CD4-positive, alpha-beta T cell treated with Interferon alpha-2 for 1 hour (primary cell): Measurements from ENCODE around the gene INSYN2A.

ENCODE experiments used
- DNase-seq, 2 donors: peaks; one replicate each; pipeline ENCODE4 v3.0.0-alpha.2; 2020 to 2022

The INSYN2A gene

DNA sequence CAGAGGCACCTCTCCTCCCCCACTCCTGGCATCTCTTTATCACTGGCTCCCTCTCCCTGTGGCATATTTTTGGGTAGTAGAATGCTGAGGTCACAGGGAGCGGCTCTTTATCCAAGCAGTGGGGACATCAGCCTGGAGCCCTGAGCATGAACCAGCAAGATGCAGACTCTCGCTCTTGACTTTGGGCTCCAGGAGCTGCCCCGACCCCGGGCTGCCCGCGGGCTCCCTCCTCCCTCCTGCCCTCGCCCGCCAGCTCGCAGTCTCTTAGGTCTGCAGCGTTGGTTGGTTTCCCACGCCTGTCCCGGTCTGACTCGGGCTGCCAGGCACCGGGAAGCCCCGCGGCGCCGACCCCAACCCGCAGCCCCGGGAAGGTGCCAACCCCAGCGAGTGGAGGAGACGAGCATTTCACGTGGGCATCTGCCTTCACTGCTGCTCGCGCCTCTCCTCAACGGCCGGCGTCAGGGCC is 1.3 kb downstream of the INSYN2A start:
- no peak for DNase-seq

DNA sequence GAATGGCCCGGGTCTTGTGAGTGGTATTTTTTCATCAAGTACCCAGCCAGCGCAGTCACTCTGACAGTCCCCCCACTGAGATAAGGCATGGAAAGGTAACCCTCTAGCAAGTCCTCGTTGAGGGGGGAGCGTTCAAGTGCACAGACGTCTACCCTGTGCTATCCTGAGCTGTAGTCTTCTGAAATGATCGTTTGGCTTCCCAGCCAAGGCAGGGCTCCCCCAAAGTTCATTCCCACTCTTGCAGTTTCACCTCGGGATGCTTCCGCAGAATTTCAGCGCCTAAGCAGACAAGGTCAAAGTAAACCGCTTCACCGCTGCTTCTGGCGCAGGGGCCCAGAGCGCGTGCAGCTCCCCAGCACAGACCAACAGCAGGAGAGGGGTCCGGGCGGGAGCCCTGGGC is 1.8 kb downstream of the INSYN2A start:
- DNase-seq = no peak

DNA sequence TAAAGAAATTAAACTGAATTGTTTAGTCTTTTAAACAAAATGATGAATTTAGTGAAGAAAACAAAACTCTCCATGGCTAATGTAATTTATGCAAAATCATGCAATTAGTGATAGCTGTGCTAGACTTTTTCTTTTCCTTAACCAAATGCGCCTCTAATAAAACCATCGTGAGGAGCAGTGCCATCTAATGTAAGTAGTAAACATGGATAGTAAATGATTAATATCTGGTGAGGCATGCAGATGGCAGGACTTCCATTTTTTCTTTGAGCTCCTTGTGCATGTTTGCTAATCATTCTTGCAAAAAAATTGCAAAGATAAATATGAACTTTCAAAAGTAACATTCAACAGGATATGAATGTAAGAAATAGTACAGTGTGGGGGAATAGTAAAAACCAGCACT is 2.3 kb downstream of the INSYN2A start:
- DNase-seq = no peak

DNA sequence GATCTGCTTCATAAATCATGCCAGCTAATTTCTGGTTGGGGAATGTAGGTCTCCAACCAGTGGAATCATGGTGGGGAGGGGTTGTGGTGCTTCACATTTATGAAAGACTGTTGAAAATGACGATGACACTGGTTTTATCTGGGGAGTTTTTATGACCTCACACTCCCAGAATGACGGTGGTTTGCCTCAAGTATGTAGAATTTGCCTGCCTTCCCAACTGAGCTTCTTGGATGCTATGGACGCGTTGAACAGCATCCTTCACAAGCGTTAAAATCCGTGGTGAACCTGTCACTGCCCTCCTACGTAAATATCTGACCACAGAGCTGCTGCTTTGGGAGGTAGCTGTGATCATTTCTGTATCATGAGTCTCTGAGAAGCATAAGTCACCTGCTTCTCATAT is 3.3 kb downstream of the INSYN2A start:
- DNase-seq = no peak

DNA sequence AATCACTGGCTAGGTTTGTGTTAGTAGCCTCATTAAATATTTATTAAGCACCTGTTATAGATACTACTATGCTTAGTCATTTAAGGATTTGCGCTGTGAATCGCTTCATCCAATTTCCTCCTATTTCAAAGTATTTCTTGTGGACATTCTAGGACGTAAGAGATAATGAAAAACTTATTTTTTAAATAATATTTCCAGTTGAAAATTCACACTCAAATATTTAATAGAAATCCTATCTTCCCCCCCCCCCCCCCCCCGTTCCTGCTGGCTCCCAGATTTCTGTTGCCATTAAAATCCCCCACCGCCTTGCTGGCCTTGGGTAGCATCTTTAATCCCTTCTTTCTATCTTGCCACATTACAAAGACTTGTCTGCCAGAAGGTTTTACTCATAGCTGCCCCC is 6.0 kb downstream of the INSYN2A start:
- DNase-seq = no peak

DNA sequence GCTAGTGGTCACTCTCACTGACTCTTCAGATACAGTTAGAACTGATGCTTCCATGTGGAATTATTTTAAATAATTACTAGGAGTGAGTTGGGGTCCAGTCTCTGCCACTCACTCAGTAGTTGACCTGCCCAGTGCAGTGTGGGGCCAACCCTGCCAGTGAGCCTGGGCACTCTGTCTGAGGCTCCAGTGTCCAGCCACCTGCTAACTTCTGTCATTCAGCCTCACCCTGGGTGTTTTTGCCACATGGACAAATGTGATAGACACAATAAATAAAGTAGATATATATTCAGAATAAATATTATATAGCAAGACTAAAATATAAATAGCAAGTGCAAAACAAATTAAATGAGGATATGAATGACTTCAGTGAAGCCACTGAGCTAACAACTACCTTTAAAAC is 7.2 kb downstream of the INSYN2A start:
- DNase-seq = no peak

DNA sequence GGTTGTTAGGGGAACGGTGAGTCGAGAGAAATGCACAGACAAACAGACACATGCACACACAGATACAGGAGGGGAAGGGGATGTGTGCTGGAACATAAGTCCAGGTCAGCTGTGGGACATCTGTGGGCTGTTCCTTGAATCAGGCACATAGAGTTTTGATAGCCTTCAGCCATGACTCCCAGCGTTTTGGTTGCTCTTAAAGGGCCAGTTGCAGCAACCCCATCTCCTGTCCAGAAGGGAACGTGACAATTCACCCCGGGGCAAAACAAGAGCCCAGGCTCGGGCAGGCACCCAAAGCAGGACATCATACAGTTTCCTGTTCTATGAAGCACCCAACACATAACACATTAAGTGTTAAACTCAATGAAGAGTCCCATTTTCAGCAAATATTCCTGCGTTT is 9.6 kb downstream of the INSYN2A start:
- DNase-seq = no peak

DNA sequence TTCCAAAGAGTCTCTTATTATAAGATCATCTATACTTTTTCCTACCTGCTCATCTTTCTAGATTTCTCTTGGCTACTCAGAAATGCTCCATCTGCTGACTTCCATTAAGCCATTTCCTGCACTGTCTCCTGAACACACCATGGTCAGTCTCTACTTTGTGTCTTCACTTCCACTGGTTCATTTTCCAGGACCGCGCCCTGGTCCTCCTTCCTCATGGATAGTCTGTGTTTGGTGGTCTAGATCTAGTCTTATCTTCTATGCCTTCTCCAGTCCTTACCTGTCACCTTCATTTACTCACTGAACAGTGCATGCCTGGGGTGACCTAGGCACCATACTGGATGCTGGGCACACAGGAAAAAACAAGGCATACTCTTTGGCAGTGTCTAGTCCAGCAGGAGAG is 11.8 kb downstream of the INSYN2A start:
- no peak for DNase-seq

DNA sequence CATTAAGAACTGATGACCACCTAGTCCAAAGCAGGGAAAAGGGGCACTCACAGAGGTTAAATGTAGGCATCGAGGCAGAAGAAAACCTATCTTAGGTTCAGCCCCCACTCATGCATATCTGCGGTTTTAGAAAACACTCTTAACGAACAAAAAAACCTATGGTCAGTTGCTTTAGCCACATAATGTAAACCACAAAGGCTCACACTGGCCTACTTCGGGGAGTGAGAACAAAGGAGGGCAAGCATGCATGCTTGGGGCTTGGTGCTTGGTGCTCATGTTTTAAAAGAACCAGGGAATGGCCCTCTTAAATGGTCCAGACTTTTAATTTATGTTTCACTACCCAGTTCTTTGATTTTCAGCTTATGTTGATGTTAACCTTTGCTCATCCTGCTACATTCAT is 14.2 kb downstream of the INSYN2A start:
- no peak for DNase-seq

DNA sequence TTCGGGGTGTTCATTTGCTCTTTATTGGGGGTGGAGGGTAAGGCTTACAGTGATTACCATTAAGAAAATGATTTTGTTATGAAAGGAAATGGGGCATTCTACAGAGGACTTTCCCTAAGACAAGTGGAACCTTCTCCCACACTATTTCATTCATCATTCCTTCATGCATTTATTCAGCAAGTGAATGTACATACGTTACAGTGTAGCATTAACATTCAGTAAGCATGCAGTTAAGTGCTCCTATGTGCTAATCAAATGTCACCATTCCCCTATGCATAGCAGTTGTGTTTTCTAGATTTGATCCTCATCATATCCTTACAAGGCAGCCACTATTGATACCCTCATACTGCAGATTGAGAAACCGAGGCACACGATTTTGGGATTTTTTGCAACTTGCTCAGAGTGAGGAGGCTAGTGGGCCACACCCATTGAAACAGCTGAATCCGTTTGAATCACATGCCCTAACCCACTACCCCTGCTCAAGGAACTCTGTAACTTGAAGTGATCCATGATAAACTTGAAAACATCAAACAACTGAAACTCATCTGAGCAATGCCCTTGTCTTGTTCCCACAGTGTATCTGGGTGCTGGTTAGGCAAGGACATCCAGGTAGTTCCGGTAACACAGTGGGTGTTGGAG is 16.7 kb downstream of the INSYN2A start:
- DNase-seq = no peak

DNA sequence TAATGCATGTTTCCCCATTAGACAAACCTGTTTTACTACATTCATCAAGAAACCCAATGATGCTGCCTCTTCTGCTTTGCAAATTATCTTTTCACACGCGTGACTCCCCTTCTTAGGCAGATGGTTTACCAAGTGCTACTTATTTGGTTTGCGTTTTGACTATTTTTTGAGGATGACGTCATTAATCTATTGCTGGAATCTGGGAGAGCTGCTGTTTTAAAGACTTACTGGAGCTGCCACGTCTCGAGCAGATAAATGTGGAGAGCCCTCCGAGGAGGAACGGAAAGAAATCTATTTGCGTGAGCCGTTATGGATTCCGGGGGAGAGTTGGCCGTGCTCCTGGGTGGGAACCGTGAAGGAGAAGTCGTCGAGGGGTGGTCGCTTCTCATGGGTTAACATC is 19.7 kb downstream of the INSYN2A start:
- DNase-seq = no peak

DNA sequence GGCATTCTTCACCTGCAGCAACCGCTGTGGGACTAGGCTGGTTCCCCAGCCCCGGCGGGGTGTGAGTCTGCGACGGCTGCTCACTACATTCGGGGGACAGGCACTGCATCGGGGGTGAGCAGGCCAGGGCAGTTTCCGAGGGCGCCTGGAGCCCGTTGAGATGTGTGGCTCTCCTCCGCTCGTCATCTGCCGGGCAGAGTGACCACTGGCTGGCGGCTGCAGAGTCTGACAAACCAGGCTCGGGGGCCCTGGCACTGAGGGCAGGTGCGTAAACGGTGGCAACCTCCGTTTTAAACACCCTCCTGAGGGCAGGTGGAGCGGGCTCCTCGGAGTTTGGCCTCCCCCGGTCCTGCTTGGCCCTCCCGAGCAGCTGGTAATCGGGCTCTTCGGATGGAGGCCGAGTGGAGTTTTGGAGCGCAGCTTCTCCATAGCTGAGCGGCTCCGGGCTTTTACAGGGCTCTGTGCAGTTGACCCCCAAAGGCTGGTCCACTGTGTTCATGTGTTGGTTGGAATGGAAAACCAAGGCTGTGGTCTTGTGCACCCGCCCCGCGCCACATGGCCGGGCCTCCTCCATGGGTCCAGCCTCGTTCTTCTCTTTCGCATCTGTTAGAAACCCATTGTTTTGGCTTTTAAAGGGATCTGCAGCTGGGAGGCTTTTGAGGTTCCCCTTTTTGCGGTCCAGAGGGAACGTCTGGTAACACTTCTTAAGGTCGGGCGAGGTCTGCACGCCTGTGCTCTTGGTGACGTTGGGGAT is 20.9 kb downstream of the INSYN2A start:
- DNase-seq = no peak

DNA sequence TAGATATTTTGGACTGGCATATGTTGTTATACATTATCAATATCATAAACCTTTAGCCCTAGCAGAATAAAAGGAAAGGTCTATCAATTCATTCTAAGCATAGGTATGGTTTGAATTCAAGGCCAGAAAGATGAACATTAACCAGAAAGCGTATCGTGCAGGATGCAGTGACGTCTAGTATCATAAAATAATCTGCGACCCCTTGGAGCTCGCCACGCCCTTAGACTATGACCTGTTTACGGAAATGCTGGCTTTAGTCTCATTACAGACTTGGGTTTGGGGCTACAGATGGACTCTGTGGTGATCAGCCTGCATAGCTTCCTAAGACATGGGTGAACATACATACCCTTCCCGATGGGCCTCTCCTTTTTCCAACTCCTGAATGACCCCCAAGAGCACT is 21.5 kb downstream of the INSYN2A start:
- DNase-seq = no peak

DNA sequence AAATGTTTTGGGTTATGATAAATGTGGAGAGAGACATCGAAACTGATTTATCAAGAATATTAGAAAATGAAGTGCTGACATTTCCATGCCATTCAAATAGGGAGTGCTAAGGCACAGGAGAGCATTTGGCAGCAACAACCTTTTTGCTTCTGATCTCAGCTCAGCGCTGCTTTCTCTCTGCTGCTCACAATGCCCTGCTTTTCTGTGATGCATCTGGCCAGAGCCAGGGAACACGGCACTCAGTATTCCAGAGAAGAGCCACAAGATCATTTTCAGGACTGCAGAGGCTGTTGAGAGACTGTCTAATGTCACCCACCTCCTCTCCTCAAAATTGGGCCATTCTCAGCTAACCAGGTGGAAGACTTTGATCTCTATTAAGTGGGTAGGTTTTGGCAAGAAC is 28.1 kb downstream of the INSYN2A start:
- no peak for DNase-seq

DNA sequence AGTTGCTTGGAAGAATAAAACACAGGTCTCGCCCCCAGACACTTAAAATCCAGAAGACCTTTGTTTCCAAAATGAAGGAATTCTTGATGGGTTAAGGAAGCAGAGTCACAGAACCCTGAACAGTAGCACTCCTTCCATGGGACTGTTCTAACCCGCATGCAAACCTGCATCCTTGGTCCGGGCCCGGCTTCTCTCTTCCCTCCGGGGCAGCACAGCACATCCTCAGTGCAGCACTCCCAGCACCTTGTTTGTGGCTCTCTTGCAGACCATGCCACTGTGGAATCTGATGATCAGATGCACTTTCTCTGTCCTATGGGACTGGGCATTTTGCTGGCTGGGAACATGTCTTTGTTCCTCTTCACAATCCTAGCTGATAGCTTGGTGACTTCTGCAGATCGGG is 33.5 kb downstream of the INSYN2A start:
- no peak for DNase-seq

DNA sequence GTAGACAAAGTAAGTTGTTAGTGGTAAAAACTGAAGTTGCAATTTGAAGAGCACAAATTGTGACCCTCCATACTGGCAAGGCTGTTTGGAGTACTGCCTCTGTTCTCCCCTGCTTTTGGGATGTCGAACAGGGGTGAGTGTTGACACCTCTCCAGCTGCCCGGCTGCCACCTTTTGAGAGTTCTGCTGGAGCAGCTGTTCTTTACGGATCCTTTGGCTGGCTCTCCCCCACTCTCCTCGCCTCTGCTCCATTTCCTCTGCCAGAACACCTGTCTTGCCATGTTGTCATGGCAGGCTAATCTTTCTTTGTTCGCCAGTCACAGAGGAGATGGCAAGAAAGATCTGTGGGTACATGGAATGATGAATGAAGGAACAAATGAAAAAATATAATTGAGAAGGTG is 34.9 kb downstream of the INSYN2A start:
- no peak for DNase-seq

DNA sequence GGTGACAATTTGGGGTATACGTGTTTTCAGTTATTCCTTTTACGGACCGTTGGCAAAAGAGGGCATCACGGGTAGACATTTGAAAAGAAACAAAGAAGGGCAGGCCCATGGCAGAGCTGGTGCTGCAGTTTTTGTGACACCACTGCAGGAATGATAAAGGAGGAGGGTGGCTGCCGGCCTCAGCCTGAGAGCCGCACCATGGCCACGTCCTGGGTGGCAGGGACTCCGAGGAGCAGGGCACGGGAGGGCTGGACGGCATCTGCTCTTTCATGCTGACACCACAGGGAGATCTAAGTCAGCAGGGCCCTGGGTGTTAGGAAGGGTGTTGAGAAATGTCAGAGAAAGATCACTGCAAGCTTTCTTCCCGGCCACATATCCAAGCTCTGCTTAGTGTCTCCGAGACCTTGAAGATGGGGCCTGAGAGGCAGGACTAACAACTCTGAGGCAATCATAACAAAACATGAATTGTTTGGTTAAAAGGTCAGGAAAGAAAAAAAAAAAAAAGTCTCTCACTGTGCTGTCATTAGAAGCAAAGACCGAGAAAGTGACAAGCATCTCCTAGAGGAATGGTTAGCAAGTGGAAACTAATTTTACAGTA is 36.6 kb downstream of the INSYN2A start:
- no peak for DNase-seq

DNA sequence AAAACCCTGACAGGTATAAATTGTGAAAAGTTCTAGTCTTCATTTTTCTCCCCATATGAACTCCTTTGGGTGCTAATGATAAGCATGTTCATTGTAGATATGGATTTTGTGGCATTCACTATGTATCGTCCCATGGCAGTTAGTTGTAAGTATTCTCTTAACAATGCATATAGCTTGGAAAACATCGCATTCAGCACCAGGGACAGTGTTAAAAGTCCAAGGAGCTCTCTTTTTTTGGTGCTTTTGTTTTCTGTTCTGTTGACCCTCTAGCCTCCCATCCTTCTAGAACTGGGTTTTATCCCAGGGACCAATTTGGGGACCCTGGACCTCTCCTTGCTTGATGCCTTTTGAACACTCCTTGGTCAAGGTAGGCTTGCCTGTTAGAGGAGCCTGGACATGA is 37.7 kb downstream of the INSYN2A start:
- no peak for DNase-seq

DNA sequence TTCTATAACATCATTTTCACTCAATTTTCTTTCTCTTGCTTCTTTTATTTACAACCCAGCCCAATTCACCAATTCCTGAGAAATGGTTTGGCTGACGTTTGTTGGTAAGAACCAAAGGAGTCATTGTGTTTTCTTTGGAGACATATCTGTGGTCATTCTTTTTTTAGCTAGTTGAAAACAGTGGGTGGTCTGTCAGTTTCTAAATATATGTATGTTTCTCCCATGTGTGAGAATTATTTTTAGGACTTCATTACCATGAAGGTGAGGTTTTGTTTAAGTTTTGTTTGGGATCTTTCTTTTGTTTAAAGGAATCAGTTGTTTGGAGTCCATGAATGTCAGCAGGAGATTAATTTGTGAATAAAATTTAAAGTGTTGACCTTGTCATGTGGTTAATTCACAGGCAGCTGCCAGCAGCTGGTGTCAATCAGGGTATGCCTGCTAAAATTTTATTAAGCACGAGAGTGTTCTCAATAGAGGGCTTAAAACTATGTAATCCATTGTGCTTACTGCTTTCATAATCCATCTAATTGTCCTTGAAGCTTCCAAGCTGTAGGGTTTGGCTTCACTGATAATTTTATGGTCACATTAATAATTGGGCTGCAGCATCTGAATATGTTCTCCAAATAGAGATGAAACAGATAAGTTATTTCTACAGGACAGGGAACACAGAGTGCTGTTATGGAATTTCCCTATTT is 38.7 kb downstream of the INSYN2A start:
- no peak for DNase-seq

DNA sequence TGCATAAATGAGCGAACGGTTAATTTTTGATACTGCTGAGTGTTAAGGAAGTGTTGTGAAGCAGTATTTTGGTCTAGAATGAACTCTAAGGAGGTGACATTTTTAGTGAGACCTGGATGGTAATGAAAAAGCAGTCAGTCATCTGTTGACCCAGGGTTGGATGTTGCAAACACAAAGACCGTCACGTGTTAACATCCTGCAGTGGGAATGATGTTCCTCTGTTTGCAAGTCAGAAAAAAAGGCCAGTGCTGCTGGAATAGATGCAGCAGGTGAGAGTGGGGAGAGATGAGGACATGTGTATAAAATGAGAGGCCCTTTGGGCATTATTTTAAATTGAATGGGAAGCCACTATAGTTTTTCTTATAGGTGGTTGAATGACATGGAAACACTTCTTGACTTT is 39.3 kb downstream of the INSYN2A start:
- no peak for DNase-seq

DNA sequence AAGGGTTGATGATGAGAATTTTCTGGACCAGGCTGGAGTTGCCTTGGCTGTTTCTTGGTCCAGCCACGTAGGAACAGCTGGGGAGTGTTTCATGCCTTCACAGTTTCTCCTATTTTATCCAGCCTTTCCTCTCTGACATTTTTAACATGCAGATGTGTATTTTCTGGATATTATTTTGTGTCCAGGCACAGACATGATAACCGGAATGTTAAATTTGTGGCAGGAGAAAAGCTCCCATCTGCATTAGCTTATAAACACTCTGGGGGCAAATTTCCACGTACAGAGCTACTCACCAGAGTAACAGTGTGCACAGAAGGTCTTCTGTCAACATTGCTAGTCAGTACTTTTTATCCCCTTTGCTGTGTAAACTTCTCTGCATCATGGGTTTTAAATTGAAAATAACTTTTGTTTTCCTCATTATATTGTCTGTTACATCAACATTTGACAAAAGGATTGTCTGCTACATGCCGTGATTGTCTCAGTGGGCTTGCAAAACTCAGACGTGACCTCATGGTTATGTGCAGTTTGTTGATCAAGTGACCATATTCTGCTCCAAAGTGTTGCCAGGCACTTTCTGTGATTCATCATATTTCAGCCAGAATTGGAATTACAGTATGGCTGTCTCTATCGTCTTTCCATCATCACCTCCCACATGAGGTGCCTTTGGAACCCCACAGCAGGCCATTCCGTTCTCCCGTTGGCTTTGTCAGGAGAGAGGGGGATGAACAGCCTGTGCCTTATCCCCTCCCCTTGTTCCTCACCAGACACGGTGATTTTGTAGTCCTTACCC is 41.4 kb downstream of the INSYN2A start:
- no peak for DNase-seq

DNA sequence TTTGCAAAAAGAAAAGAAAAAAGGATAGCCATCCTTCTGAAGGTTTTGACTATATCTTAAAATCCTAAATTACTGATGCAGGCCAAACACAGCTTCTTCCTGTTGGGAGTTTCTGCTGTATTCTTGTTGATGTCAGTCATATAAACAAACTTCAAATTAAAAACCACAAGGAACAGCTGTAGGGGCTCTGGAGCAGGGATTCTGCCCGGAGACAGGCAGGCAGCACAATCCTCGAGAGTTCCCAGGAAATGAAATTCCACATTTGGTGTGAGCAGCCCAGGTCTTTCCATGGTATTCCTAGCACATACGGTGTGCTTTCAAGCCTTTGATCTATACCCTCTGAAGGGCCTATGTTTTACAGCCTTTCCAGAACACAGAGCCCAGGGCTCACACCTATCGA is 43.2 kb downstream of the INSYN2A start:
- DNase-seq = no peak
